ENCODE measurements around the gene PAX7.

Gene PAX7

GRCh38 chr1:18654599-18654998, 24.0 kb downstream of the PAX7 start:
- TF ChIP-seq CTCF (IDR thresholded peaks at IDR 0.05; ENCODE audit: insufficient read depth, low read length, poor library complexity, severe bottlenecking) (no peak), EZH2phosphoT487 (conservative IDR thresholded peaks at IDR 0.05; ENCODE audit: low read length) (no peak)
- H3K9ac ChIP-seq (ENCODE audit: low read length), result no peak overlapping the region
- no peaks in the 10 kb centered on the region for H4K20me1 ChIP-seq (ENCODE audit: low read depth, low read length)
- no peak overlapping the region for H2AFZ ChIP-seq (ENCODE audit: low read depth, low read length, severe bottlenecking)
- H3F3A ChIP-seq (ENCODE audit: insufficient read depth), result no peaks in the 10 kb centered on the region
- no peaks in the 10 kb centered on the region for H3K9me2 ChIP-seq (replicated peaks; ENCODE audit: insufficient read depth, low read length)
- H3K79me2 ChIP-seq (ENCODE audit: insufficient read depth, low read length), result no peaks in the 10 kb centered on the region
- no peaks in the 10 kb centered on the region for H3K36me3 ChIP-seq (ENCODE audit: low read length)
- no peak overlapping the region for H3K4me2 ChIP-seq (ENCODE audit: low read depth, low read length, poor library complexity, severe bottlenecking)
- no peak overlapping the region for H3K27ac ChIP-seq (ENCODE audit: low read depth, low read length)
- no peak overlapping the region for H3K4me3 ChIP-seq (ENCODE audit: insufficient read depth, low read length, poor library complexity, severe bottlenecking)
- no peaks in the 10 kb centered on the region for H3K9me3 ChIP-seq (ENCODE audit: insufficient read depth, low read length)
- no peaks in the 10 kb centered on the region for H3K27me3 ChIP-seq (ENCODE audit: low read length)

GRCh38 chr1:18657506-18658201, 27.0 kb downstream of the PAX7 start:
- Histone ChIP-seq H3K9me2 (replicated peaks; ENCODE audit: insufficient read depth, low read length) (no peaks in the 10 kb centered on the region), H3K36me3 (ENCODE audit: low read length) (no peaks in the 10 kb centered on the region), H3K9me3 (ENCODE audit: insufficient read depth, low read length) (no peaks in the 10 kb centered on the region), H3K4me2 (ENCODE audit: low read depth, low read length, poor library complexity, severe bottlenecking) (no peak overlapping the region), H3K79me2 (ENCODE audit: insufficient read depth, low read length) (no peaks in the 10 kb centered on the region), H3K27me3 (ENCODE audit: low read length) (no peaks in the 10 kb centered on the region), H3K4me3 (ENCODE audit: insufficient read depth, low read length, poor library complexity, severe bottlenecking) (no peak overlapping the region), H3F3A (ENCODE audit: insufficient read depth) (no peaks in the 10 kb centered on the region), H3K27ac (ENCODE audit: low read depth, low read length) (no peak overlapping the region), H4K20me1 (ENCODE audit: low read depth, low read length) (no peaks in the 10 kb centered on the region), H3K9ac (ENCODE audit: low read length) (no peak overlapping the region), H2AFZ (ENCODE audit: low read depth, low read length, severe bottlenecking) (no peak overlapping the region)
- TF ChIP-seq CTCF (IDR thresholded peaks at IDR 0.05; ENCODE audit: insufficient read depth, low read length, poor library complexity, severe bottlenecking) (no peak), EZH2phosphoT487 (conservative IDR thresholded peaks at IDR 0.05; ENCODE audit: low read length) (no peak)

- Histone ChIP-seq H3K36me3 (ENCODE audit: low read length) (no peaks in the 10 kb centered on the region), H3K9me2 (replicated peaks; ENCODE audit: insufficient read depth, low read length) (no peaks in the 10 kb centered on the region), H4K20me1 (ENCODE audit: low read depth, low read length) (no peaks in the 10 kb centered on the region), H3K9ac (ENCODE audit: low read length) (no peak overlapping the region), H3K4me3 (ENCODE audit: insufficient read depth, low read length, poor library complexity, severe bottlenecking) (no peak overlapping the region), H3K27ac (ENCODE audit: low read depth, low read length) (no peak overlapping the region), H3F3A (ENCODE audit: insufficient read depth) (no peaks in the 10 kb centered on the region), H3K27me3 (ENCODE audit: low read length) (no peaks in the 10 kb centered on the region), H3K9me3 (ENCODE audit: insufficient read depth, low read length) (no peaks in the 10 kb centered on the region), H3K4me2 (ENCODE audit: low read depth, low read length, poor library complexity, severe bottlenecking) (no peak overlapping the region), H3K79me2 (ENCODE audit: insufficient read depth, low read length) (no peaks in the 10 kb centered on the region), H2AFZ (ENCODE audit: low read depth, low read length, severe bottlenecking) (no peak overlapping the region)
- TF ChIP-seq EZH2phosphoT487 (conservative IDR thresholded peaks at IDR 0.05; ENCODE audit: low read length) (no peak), CTCF (IDR thresholded peaks at IDR 0.05; ENCODE audit: insufficient read depth, low read length, poor library complexity, severe bottlenecking) (no peak)
Measured at GRCh38 chr1:18658831-18659230, 28.2 kb downstream of the PAX7 start.
